NCI-H510A treated with DMSO at 0.1 percent for 48 hours (cell line): ENCODE measurements around the gene AOX1.
"Not testable (repeated sequence)": the region's sequence is repeated elsewhere in the genome, so short reads cannot be mapped to it uniquely, and the experiment has no call there.

Experiments
- DNase-seq: peaks from one replicate; lab custom pipeline; 2025; lab: John Stamatoyannopoulos, UW

Gene AOX1

DNA sequence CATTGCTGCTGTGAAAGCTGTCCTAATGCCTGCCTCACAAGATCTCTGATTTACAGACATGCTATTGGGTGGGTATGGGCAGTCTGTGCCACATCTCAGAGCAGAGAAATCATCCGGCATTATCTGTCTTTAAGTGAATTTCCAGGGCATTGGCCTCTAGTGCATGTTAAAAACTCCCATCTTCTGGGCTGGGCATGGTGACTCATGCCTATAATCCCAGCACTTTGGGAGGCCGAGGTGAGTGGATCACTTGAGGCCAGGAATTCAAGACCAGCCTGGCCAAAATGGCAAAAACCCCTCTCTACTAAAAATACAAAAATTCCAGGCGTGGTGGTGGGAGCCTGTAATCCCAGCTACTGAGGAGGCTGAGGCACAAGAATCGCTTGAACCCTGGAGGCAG, 42.6 kb downstream of the AOX1 start:
- not testable (repeated sequence) for DNase-seq

GRCh38 chr2:200631287-200631686, 45.5 kb downstream of the AOX1 start:
- no peak for DNase-seq

- no peak for DNase-seq
These were observed 48.6 kb downstream of the AOX1 start for GRCh38 chr2:200634231-200634964.

DNA sequence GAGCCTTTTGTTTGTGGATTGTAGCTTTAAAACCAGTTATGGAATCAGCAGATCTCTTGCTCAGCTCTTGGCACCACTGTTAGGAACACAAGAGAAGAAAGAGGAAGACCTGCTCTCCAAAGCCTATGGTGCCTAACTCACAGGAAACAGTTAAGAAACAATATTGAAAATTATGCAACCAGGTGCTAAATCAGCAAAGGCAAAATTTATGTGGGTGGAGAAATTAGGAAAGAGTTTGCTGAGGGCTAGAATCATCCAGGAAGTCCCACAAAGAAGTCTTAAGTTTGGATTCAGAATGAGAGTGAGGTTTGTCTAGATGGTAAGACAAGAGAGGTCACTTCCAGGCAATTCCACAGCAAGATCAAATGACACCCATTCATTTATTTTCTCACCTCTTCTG, 49.4 kb downstream of the AOX1 start:
- no peak for DNase-seq

- DNase-seq = no peak
These were observed 52.1 kb downstream of the AOX1 start for GRCh38 chr2:200637901-200638300.

GRCh38 chr2:200640176-200640575, 54.4 kb downstream of the AOX1 start:
- no peak for DNase-seq

DNA sequence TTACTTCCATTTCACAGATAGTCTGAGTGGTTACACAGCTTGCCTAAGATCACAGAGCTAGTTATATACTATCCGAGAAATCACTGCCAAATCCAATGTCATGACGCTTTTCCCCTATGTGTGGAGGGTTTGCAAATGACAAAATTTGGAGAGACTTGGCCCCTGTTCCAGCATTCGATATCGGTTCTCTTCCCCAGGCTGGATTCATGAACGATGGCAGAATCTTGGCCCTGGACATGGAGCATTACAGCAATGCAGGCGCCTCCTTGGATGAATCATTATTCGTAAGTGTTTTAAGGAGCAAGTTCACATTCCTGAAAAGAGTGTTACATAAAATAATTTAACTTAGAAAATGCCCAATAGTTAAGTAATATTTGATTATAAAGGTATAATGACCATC, 55.1 kb downstream of the AOX1 start:
- DNase-seq = no peak

- not testable (repeated sequence) for DNase-seq
These were observed 62.9 kb downstream of the AOX1 start for GRCh38 chr2:200648518-200649281.

- no peak for DNase-seq
These were observed 63.9 kb downstream of the AOX1 start for GRCh38 chr2:200649724-200650123.

DNA sequence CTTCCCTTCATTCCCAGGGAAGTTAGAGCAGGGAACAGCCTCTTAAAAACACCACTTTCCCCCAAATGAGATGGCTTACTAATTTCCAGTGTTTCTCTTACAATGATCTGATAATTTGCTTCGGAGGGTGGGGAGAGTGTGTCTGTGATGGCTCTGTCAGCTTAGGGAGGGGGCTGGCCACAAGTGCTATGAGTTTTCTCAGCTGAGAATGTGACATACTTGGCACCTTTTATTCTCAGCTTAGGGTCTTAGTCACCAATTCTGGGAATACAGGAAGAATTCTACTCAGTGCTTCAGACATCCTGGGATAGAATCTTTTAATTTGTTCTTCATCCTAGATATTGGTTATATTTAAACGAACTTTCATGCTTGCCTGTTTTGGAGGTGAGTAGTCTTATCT, 64.4 kb downstream of the AOX1 start:
- no peak for DNase-seq

DNA sequence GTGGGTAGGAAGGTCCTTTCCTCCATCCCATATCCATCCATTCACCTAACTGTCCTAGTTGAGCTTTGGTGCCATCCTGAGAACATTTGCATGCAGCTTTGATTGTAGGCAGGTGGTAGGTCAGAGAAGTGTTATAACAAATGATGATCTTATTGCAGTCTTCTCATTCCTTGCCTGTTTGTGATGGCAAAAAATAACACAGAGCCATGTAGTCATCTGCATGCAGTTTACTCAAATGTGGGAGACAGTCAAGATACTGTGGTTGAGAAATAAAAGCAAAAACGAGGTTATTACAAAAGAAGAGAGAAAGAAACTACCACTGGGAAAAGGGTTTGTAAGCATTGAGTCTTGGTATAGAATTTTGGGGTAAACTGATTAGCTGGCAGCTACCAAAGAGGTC, 66.3 kb downstream of the AOX1 start:
- DNase-seq = no peak

- DNase-seq = no peak
These were observed 67.2 kb downstream of the AOX1 start for GRCh38 chr2:200653021-200653420.

DNA sequence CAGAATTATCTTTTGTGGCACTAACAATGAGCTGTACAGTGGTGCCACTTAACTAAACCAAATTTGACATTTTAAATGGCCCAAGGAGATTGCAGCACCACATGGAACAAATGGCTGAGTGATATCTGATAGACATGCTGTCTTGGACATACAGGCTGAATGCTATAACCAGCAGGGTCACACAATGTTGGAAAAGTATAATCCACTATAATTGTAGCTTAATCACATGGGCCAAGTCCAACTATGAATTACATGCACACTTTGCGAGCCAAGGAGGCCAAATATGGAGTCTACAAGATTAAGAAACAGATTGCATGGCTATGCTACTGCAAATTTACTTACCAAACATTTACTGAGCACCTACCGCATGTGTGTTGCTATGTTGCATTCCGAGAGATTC, 69.0 kb downstream of the AOX1 start:
- no peak for DNase-seq

DNA sequence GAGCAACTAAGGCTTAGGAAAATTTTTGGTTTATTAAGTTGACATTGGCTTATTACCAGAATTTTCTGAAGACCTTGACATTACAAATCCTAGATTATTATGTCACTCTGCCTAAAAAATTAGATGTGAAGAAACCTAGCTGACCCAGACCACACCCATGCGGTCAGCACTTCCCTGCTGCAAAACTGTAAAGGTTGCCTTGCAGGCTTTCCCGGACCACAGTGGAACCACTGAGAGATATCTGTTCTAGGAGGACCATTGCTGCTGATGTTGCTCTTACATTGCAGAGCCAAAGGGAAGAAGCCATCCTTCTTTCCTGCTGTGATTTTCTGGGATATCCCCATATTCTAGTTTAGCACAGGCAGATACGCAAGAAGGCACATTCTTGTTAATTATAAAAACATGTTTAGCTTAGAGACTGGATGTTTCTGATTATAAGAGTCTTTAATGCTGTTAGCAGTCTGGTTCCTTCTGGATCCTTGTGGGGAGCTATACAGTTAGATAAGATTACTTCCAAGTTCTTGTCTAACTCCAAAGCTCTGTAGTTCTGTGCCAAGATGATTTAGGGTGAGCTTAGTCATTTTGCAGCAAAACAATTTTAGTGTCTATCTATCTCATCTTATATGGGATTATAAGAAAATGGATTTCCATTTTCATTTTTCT, 70.2 kb downstream of the AOX1 start:
- DNase-seq = no peak

DNA sequence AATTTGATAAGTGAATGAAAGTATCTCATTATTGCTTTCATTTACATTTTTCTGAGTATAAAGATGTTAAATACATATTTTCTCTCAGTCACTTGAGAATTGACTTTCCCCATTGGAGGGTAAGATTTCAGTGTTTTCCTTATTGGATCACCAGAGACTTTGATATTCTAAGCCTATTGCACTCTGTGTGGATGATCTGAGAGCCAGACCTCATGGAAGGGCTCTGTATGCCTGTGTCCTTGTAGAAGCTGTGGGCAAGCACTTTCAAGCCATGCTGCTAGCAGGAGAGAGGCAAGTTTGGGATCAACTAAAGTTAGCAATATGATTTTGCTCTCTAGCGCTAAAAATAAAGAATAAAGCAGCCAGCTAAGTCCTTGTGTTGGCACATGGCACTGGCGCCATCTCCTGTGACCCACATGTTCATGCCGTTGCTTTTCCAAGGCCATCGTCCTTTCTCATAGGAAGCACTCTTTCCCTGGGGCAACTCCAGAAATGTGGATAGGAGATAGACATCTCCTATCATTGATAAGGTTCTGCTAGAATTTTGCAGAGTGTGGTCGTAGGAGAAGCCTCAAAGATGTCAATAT, 72.6 kb downstream of the AOX1 start:
- no peak for DNase-seq

GRCh38 chr2:200659410-200659809, 73.6 kb downstream of the AOX1 start:
- no peak for DNase-seq

DNA sequence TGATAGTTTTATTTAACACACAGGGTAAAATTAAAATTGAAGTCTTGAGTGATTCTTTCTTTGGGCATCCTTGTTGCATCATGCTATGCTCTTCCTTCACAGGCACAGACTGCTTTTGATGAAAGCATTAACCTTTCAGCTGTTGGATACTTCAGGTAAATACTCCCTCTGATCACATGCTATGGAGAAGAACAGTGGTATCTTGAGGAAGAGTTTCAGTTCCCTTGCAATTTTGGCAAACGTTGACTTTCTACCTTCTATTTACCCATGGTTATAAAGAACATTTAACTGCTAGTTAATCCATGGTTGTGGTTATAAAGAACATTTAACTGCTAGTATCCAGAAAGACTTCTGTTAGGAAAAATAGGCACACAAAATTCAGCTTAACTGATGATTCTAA, 75.7 kb downstream of the AOX1 start:
- DNase-seq = no peak

DNA sequence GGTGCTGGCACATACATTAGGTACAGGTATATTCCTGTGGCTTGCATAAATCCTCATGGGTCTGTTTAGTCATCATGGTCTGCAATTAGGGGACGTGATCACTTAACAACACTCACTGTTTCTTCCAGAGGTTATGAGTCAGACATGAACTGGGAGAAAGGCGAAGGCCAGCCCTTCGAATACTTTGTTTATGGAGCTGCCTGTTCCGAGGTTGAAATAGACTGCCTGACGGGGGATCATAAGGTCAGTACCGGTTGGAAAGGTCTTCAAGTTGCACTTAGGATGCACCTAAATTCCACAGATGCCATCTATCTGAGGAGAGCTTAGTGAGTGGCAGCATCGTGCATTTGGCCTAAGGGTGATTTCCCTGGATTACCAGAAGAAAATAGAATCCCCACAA, 76.9 kb downstream of the AOX1 start:
- DNase-seq = no peak

- no peak for DNase-seq
These were observed 79.1 kb downstream of the AOX1 start for GRCh38 chr2:200664770-200665494.

DNA sequence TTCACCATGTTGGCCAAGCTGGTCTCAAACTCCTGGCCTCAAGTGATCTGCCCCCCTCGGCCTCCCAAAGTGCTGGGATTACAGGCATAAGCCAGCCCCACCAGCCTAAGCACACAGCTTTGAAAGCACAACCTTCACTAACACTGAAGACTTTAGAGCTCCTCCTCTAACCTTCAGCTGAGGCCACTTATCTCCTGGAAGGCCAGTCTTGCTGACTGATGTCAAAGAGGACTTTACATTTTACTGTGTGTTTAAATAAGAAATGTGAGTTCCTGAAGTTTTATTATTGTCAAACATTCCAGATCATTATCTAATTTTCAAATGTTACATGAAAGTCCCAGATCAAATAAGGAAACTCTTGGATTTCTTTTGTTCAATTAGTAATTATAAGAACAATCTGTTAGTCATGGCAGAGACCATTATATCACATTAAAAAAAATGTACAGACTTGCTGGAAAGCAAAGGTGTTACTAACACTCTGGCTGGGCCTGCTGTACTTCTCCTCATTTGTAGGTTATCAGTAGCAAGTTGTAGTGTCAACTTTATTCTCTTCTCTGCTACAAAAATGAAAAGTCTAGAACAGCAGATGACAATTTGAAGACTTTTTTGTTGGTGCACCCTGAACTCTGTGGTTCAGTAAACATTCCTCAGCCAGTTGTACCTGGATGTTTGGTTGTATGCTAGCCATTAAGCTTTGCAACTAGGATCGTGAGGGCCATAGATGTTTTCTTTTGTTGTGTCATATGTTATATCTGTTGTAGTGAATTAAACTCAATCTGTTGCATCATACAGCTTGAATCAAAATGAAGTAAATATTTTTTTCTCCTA, 80.0 kb downstream of the AOX1 start:
- no peak for DNase-seq

- DNase-seq = no peak
These were observed 81.6 kb downstream of the AOX1 start for GRCh38 chr2:200667413-200667812.
